ENCODE data around the gene COMMD3. TPM values are rescaled to one million over a fixed set of nuclear protein-coding genes. Genes with fewer than 3 reads are reported as not detected.

COMMD3 gene
- total RNA-seq, 1 experiment from 2014 or later: 43.5 TPM

GRCh38 chr10:22334414-22335172 is 18.4 kb downstream of the COMMD3 start:
- CTCF ChIA-PET: no interaction called here
- Histone ChIP-seq H3K36me3 (ENCODE audit: low read depth) (peaks cover 4% of the 10 kb centered on the region; the same call in 1 of the 2 replicates), H3K27me3 (ENCODE audit: insufficient read depth, low read depth) (no peaks in the 10 kb centered on the region), H3K4me3 (no peak overlapping the region), H4K20me1 (ENCODE audit: insufficient read depth) (no peaks in the 10 kb centered on the region), H2AFZ (no peak overlapping the region), H3K9me3 (ENCODE audit: insufficient read depth, low read depth) (no peaks in the 10 kb centered on the region), H3K4me1 (replicated peaks; ENCODE audit: insufficient read depth) (no peaks in the 10 kb centered on the region; the same call in 1 of the 2 replicates), H3K79me2 (ENCODE audit: low read depth) (no peaks in the 10 kb centered on the region), H3K4me2 (no peak overlapping the region), H3K27ac (no peak overlapping the region), H3K9me2 (ENCODE audit: insufficient read depth) (no peaks in the 10 kb centered on the region), H3F3A (ENCODE audit: insufficient read depth, low read depth) (peaks cover 4% of the 10 kb centered on the region; the same call in 1 of the 2 replicates)
- no TSS peak for BruUV-seq (replicated peaks)
- POLR2A ChIA-PET (ENCODE audit: unreplicated experiment): no interaction called here
- DNase-seq: no peak
- intact Hi-C loops (cut with micrococcal nuclease; ENCODE audit: unreplicated experiment): no loop called here
- no peak for TF ChIP-seq EZH2 (IDR thresholded peaks at IDR 0.05; ENCODE audit: low read depth)
- no peak for TF ChIP-seq CTCF (conservative IDR thresholded peaks at IDR 0.05)

GRCh38 chr10:22335173-22335933 is 19.2 kb downstream of the COMMD3 start:
- Histone ChIP-seq H2AFZ (no peak overlapping the region), H4K20me1 (ENCODE audit: insufficient read depth) (no peaks in the 10 kb centered on the region), H3K4me2 (no peak overlapping the region), H3K27me3 (ENCODE audit: insufficient read depth, low read depth) (no peaks in the 10 kb centered on the region), H3K4me1 (replicated peaks; ENCODE audit: insufficient read depth) (no peaks in the 10 kb centered on the region; the same call in 1 of the 2 replicates), H3K4me3 (no peak overlapping the region), H3K27ac (no peak overlapping the region), H3K36me3 (ENCODE audit: low read depth) (no peaks in the 10 kb centered on the region), H3F3A (ENCODE audit: insufficient read depth, low read depth) (peaks cover 4% of the 10 kb centered on the region; the same call in 1 of the 2 replicates), H3K79me2 (ENCODE audit: low read depth) (no peaks in the 10 kb centered on the region), H3K9me3 (ENCODE audit: insufficient read depth, low read depth) (no peaks in the 10 kb centered on the region), H3K9me2 (ENCODE audit: insufficient read depth) (no peaks in the 10 kb centered on the region)
- POLR2A ChIA-PET (ENCODE audit: unreplicated experiment): no interaction called here
- DNase-seq: no peak
- BruUV-seq (replicated peaks): no TSS peak
- intact Hi-C loops (cut with micrococcal nuclease; ENCODE audit: unreplicated experiment): no loop called here
- CTCF ChIA-PET: no interaction called here
- TF ChIP-seq CTCF (conservative IDR thresholded peaks at IDR 0.05): no peak
- no peak for TF ChIP-seq EZH2 (IDR thresholded peaks at IDR 0.05; ENCODE audit: low read depth)

- H3K27ac ChIP-seq: no peak overlapping the region
- no peaks in the 10 kb centered on the region for H3F3A ChIP-seq (ENCODE audit: insufficient read depth, low read depth)
- H2AFZ ChIP-seq: no peak overlapping the region
- intact Hi-C loops (cut with micrococcal nuclease; ENCODE audit: unreplicated experiment): no loop called here
- H3K9me3 ChIP-seq (ENCODE audit: insufficient read depth, low read depth): no peaks in the 10 kb centered on the region
- H3K4me2 ChIP-seq: no peak overlapping the region
- peaks cover 6% of the 10 kb centered on the region; the same call in 1 of the 2 replicates for H3K4me1 ChIP-seq (replicated peaks; ENCODE audit: insufficient read depth)
- BruUV-seq (replicated peaks): no TSS peak
- TF ChIP-seq EZH2 (IDR thresholded peaks at IDR 0.05; ENCODE audit: low read depth): no peak
- H3K36me3 ChIP-seq (ENCODE audit: low read depth): no peaks in the 10 kb centered on the region
- ChIA-PET POLR2A (ENCODE audit: unreplicated experiment) (no interaction called here), CTCF (interaction anchor here (1.4 kb wide), 1 partner anchor 98 kb away, joined by 11 read pairs; no protein-coding TSS in a partner anchor)
- H3K9me2 ChIP-seq (ENCODE audit: insufficient read depth): no peaks in the 10 kb centered on the region
- no peaks in the 10 kb centered on the region for H3K79me2 ChIP-seq (ENCODE audit: low read depth)
- no peaks in the 10 kb centered on the region for H4K20me1 ChIP-seq (ENCODE audit: insufficient read depth)
- no peak overlapping the region for H3K4me3 ChIP-seq
- DNase-seq: no peak
- no peaks in the 10 kb centered on the region for H3K27me3 ChIP-seq (ENCODE audit: insufficient read depth, low read depth)
Observed at GRCh38 chr10:22338185-22338900, 22.2 kb downstream of the COMMD3 start.

Data from PC-9 (cell line).